ENCODE results near the gene RUSC2.

GRCh38 chr9:35500130-35500748 is 10.3 kb downstream of the RUSC2 start:
- TF ChIP-seq CTCF (IDR thresholded peaks at IDR 0.05; ENCODE audit: insufficient read depth, low read length) (no peak), POLR2AphosphoS5 (IDR thresholded peaks at IDR 0.05; ENCODE audit: low read depth) (no peak), GABPA (IDR thresholded peaks at IDR 0.05; ENCODE audit: low read depth) (no peak), SPI1 (IDR thresholded peaks at IDR 0.05; ENCODE audit: borderline replicate concordance, low read depth) (no peak)
